ENCODE data around the gene ZNF644.
A peak's percentile ranks its signal among the peaks of the same experiment; 100 is the strongest.
"Not testable (repeated sequence)": the region's sequence is repeated elsewhere in the genome, so short reads cannot be mapped to it uniquely, and the experiment has no call there.

The ZNF644 gene

DNA sequence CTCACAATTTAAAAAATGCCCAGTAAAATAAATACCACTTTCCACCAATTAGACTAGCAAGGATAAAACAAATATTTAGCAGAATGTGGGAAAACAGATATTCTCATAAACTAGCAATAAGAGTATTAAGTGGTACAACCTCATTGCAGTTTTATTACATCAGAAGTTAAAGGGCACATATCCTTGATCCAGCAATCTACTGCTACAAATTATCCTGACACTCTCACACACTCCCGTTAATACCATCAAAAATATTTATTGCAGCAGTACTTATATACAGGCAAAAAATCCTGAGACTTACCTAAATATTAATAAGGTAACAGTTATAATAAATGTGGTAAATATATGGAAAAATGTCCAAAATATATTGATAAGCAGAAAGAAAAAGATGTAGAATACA is 44.3 kb downstream of the ZNF644 start:
- DNase-seq, result no peak

DNA sequence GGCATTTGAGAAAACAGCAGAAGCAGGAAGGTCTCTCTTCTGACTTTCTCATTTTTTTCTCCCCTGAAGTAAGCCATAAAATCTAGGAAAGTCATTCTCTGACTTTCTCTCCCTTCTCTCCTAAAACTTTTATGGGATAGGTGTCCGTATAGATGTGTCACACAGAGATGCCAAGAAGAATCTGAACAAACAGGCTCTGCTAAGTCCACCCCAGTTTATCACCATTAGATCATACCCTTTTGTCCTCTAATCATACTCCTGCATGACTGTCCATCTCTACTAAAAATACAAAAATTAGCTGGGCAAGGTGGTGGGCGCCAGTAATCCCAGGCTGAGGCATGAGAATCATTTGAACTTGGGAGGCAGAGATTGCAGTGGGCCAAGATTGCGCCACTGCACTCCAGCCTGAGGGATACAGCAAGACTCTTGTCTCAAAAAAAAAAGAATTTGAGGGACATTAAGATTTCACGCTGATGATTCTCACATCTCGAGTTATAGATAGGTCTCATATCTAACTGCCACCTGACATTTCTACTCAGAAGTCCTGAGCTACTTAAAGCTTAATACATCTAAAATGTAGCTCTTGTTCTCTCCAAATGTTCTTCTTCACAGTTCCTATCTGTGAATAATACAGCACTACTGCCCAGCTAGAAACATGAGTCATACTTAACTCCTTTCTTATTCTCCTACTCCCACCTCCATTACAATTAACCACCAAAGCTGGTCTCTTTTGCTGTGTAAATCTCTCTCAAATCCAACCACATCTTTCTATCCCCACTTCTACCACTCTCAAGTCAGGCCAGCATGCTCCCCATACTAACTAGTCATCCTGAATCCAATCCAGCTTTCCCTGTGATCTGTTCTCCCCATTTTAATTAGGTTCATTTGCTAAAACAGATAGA is 47.7 kb downstream of the ZNF644 start:
- no peak for DNase-seq

DNA sequence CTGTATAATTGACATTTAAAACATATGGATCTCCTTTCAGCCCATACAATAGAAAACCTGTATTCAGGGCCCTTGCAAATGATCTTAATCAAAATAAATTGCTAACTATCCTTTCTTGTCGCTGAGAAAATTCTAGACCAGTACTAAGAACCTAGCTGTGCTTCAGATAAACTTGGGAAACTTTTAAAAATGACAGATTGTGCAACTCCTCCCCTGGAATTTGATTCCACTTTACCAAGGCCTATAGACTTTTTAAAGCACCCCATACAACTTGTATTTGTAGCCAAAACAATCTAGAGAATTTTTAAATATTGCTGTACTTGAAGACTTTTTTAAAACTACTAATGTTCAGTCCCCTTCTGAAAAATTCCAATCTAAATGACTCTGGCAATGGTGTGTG is 51.6 kb downstream of the ZNF644 start:
- DNase-seq, result no peak

DNA sequence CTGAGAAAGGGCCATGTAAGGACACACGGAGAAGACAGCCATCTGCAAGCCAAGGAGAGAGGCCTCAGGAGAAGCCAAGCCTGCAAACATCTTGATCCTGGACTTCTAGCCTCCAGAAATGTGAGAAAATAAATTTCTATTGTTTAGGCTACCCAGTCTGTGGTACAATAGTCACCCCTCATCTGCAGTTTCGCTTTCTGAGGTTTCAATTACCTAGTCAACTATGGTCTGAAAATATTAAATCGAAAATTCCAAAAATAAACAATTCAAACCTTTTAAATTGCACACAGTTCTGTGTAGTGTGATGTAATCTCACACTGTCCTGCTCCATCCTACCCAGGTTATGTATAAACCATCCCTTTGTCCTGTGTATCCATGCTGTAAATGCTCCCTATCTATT is 52.6 kb downstream of the ZNF644 start:
- DNase-seq, result no peak

DNA sequence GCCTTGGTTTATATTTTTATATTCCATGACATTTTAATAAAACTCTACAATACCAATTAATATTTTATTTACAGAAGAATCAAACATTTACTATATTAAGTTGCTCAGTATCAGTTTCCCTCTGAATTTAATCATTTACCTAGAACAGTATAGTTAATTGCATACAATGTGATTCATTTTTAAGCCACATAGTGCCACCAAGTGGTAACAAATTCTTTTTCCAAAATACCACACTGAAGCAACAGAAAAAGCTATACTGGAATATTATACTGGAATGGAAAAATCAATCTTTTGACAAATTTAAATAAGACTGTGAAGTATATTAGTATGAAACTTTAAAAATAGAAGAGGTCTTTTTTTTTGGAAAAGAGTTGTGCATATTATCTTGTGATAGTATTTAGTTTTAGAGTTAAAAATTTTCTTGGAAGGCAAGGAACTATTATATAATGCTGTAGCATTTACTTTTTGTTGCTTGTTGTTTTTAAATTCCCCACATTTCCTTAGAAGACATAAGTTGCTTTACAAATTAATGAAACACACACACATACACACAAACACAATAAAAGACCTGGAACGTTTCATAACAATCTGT is 57.3 kb downstream of the ZNF644 start:
- DNase-seq, result peak; percentile 21

DNA sequence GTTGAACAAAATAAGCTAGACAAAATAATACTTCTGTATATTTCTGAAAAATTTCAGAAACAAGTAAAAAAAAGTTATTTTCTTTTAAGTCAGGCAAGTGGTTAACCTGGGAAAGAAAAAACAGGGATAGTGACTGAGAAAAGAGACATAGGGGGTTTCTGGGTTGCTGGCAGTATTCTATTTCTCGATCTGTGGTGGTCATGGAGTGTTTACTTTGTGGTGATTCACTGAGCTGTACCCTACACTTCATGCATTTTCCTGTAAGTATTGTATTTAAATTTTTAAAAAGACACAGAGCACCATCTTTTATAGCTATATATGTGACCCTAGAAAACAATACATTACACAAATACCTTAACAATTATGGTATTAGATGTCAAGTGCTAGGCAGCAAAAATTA is 58.2 kb downstream of the ZNF644 start:
- no peak for DNase-seq

DNA sequence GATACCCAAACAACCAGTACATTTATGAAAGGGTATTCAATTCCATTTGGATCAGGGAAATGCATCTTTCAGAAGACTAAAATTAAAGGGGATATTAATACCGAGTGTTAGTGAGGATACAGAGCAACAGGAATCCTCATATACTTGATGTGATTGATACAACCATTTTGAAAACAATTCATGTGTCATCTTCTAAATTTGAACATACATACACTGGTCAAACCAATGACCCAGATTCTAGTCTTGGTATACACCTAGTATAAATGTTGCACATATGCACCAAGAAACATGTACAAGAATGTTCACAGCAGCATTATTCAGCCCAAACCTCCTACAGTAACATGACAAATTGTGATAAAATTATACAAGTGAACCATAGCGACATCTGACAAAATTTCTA is 58.6 kb downstream of the ZNF644 start:
- no peak for DNase-seq

DNA sequence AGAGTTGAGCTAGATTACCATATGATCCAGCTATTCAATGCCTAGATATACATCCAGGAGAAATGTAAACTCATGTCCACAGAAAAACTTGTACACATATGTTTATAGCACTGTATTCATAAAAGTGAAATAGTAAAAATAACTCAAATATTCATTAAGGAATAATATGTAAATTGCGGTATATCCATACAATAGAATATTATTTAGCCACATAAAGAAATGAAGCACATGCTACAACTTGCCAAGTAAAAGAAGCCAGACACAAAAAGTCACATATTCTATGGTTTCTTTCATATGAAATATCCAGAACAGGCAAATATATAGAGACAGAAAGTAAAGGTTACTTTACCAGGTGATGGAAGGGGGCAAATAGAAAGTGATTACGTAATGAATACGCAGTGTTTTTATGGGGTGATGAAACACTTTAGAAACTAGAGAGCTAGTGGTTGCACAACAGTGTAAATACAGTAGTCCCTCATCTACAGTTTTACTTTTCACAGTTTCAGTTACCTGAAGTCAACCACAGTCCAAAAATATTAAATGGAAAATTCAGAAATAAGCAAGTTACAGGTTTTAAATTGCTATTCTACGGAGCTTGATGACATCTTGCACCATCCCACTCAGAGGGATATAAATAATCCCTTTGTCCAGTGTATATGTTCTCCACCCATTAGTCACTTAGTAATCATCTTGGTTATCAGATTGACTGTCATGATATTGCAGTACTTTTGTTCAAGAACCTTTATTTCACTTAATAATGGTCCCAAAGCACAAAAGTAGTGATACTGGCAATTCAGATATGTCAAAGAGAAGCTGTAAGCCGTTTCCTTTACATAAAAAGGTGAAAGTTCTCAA is 62.3 kb downstream of the ZNF644 start:
- peak; percentile 19 for DNase-seq

DNA sequence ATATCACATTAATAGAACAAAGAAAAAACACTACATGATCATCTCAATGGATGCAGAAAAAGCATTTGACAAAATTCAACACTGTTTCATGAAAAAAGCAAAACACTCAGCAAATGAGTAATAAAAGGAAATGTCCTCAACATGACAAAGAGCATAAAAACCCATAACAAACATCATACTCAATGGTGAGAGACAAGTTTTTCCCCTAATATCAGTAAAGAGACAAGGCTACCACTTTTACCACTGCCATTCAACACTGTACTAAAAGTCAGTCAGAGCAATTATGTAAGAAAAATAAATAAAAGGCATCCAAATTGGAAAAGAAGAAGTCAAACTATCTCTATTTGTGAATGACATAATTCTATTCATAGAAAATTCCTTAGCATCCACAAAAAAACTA is 64.3 kb downstream of the ZNF644 start:
- no peak for DNase-seq

DNA sequence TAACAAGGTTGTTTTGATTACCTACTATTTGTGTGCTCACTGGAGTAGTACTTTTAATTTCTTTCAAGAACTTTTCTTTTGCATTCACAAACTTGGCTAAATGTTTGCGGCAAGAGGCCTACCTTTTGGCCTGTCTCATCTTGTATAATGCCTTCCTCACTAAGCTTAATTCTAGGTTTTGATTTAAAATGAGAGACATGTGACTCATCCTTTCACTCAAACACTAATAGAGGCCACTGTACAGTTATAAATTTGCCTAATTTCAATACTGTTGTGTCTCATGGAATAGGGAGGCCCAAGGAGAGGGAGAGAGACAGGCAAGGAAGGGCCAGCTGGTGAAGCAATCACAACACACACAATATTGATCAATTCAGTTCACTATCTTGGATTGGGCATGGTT is 66.1 kb downstream of the ZNF644 start:
- DNase-seq, result no peak

DNA sequence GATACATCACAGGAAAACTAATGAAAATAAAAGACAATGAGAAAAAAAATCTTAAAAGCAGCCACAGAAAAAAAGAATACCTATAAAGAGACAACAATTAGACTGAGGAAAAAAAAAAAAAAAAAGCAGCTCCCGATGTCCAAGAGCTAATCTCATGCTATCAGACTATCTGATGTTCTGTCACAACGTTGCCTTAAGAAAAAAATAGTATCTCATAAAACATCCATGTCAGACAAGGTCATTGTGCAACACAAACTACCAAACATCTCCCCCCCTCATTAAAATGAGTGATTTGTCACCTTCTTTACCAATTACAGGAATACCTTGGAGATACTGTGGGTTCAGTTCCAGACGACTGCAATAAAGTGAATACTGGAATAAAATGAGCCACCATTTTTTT is 68.9 kb downstream of the ZNF644 start:
- DNase-seq, result no peak

DNA sequence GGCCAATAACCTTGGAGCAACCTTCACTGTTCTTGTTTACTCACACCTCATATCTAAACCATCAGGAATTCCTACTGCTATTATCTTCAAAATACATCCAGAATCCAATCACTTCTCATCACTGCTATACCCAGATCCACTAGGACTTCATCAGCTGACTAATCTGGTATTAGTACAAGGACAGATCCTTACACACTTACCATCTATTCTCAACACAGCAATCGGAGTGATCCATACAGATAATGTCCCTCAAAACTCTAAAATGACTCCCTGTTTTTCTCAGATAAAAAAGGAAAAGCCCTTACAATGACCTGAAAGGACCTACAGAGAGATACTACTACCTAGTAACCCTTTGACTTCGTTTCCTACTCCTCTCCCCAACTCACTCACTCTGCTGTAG is 70.8 kb downstream of the ZNF644 start:
- no peak for DNase-seq

DNA sequence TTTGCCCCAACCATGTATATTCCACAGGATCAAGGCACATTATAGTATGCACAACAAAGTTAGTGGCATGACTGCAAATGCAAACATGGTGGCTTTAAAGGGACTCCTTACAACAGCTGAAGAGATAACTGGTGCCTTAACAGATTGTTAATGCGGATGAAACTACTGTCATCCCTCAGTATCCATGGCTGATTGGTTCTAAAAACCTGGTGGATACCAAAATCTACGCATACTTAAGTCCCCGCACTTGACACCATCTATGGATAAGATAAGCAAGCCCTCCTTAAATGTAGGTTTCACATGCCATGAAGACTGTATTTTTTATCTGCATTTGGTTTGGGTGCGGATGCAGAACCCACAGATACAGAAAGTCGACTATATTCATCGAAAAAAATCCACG is 73.5 kb downstream of the ZNF644 start:
- DNase-seq, result no peak

DNA sequence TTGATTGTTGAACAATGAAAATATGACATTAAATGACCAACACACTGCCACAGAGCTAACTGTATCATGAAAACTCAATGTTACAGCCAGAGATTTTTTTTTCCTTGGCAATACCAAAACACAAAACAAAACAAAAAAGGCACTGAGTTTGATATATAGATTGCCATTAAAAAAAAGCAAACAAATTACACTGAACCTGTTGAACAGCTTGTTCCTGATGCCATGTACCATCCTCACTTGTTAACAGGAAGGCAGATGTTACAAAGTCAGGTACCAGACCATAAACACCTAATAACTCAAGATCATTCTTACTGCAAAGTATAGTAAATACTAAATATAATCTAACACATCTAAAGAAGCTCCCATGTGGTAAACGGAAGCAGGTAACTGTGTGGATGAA is 75.2 kb downstream of the ZNF644 start:
- no peak for DNase-seq

DNA sequence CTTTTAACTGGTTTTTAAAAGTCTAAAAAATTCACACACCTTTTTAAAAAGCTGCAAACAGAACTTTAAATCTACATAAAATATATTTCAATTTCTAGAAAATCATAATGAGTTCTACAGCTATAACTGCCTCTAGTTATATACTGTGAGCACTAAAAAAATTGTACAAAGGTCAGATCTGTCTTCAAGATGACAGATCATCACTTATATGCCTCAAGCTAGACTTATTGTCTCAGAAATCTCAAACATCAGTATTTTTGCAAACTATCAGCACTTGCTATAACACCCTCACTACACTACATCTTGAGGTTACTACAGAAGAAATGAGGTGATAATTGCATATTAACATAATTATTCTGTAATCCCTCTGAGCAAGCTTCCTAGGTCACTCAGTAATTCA is 76.5 kb downstream of the ZNF644 start:
- no peak for DNase-seq

DNA sequence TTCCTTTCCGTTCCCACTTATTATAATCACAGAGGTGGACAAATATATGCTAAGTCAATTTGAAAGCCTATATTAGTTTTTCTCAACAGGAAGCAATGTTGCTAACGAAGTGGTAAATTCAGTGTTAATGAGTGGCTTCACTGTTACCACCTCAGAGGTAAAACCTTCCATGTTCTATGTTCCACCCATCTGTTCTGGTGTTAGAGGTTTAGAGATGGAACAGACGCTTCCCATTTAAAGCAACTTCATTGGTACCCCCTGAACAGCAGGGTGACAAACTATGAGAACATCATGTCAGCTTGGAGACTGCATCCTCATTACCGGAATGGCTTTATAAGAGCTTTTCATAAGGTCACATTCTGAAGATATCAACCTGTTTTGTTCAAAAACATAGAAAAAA is 77.9 kb downstream of the ZNF644 start:
- no peak for DNase-seq

DNA sequence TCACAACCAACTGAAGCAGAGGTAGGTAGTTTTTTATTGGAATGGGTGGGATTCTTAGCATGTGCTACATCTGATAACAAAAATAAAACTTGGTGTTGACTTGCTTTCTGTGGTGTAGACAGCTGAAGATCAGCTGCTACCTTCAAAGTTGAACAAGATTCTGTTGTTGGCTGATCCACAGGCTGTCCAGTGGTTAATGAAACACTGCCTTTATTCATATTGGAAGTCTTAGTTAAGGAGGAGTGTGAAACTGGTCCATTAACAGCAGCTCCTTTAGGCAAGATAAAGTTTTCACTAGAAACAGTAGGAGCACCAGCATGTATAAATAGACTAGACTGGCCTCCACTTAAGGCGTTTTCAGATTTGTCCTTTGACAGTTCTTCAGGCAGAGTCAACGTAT is 81.1 kb downstream of the ZNF644 start:
- DNase-seq, result no peak

DNA sequence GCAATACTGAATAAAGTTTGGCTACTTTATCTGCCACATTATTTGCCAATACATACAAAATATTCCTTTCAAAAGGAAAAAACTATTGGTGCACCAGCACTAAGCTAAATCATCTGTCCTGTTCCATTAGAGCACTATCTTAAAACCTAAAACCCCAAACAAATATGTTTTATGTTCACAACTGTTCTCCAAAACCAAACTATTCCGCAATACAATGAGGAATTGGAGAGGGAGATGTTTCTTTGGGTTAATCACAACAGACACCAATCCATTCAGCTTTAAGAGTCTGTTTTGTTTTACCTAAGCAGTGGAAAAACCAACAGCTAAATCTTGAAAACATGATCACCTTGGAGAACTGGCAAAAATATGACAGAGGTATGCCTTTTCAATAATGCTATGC is 85.1 kb downstream of the ZNF644 start:
- DNase-seq, result no peak

DNA sequence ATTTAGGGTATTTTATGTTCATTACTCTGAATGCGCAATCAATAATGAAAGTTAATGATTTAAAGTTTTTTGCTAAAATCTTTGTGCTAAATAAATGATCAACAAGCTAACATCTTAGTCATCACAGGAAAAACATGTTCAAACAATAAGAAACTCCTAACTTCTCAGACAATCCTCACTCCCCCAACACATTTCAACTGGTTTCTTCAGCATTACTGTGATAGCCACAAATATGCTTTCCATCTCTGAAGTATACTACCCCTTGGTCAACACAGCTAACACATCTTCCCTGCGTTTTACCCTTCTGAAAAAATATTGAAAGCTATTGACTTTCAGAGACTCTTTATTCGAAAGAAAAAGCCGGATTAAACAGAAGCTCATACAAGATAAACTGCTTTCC is 85.8 kb downstream of the ZNF644 start:
- no peak for DNase-seq

DNA sequence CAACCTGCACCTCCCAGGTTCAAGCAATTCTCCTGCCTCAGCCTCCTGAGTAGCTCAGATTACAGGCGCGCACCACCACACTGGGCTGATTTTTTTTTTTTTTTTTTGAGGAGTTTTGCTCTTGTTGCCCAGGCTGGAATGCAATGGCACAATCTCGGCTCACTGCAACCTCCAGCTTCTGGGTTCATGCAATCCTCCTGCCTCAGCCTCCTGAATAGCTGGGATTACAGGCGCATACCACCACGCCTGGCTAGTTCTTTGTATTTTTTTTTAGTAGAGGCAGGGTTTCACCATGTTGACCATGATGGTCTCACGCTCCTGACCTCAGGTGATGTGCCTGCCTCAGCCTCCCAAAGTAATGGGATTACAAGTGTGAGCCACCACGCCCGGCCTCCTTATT is 93.6 kb downstream of the ZNF644 start:
- not testable (repeated sequence) for DNase-seq

DNA sequence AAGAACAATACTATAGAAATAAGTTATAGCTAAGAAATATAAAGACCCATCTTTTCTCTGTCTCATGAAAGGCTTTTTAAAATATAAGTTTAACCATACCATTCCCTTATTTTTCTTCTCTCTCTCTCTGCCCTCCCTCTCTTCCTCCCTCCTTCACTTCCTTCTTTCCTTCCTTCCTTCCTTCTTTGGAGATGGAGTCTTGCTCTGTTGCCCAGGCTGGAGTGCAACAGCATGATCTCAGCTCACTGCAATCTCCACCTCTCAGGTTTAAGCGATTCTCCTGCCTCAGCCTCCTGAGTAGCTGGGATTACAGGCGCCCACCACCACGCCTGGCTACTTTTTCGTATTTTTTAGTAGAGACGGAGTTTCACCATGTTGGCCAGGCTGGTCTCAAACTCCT is 94.2 kb downstream of the ZNF644 start:
- not testable (repeated sequence) for DNase-seq

DNA sequence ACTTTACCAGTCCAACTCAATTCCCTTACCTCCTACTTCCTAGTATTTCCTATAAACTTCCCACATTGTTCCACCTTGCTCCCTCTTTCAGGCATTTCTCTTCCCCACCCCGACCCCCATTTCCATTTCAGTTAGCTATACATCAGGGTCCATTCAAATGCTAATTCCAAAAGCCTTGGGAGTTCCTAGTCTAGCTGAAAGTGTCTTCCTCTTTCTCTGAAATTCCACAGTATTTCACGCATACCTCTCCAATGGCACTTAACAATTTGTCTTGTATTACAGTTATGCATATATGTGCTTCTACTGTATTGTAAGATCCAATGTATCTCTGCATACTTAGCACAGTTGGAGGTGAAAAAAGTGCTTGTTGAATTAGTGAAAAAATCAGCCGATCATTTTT is 94.9 kb downstream of the ZNF644 start:
- DNase-seq, result no peak

DNA sequence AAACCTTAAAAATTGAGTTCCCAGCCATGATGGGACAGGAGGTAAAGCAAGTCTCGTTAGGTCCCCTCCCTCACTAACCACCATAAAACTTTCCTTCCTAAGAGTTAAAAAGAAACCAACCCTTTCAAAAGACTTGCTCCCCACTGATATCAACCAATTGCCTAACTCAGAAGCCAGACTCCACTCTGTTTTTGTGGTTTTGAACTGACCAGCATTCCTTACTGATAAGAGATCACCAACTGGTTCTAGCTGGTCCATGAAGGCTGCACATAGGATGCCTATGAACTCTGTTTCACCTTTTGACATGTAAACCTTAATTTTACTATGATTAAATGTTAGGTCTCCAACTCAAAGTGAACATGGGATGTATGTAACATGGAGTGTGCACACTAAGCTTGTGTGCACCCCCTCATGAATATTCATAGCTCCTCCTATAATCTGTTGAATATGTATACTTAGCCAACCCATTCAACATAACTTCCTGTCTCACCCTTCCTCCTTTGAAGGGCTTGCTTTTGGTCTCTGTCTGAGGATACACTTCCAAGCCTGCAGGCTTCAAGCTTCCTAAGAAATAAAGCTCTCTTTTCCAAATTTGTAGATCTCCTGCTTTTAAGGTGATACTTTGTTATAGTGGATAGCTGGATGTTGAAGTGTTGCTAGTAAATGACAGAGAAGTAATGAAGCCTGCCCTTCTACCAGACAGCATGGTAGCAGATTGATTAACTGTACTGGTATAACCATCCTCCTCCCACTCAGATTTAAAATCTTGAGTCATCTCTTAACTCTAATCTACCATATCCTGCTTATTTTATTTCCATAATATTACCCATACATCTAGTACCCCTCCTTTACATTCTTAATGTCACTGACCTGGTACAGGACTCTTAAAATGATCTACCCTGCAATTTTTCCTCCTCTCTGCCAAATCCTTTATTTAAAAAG is 95.6 kb downstream of the ZNF644 start:
- DNase-seq, result no peak

Data from suppressor macrophage treated with lipopolysaccharide for 4 hours (primary cell).